SK-N-SH treated with all-trans-retinoic acid at 6 μM for 48 hours (cell line): Measurements from ENCODE around the gene SAMSN1.

Experiments
- ARNTL ChIP-seq: fragments of 450-650 bp; formaldehyde crosslinking; IDR thresholded peaks from 2 replicates; pipeline ENCODE4 v1.5.0; 2020; ENCODE audit warnings: low read depth, mild to moderate bottlenecking, moderate library complexity, borderline replicate concordance
- BACH2 ChIP-seq: fragments of 250-450 bp; sonication (Bioruptor Pico); IDR thresholded peaks from 2 replicates; pipeline ENCODE4 v1.9.0; 2021; ENCODE audit warnings: mild to moderate bottlenecking, borderline replicate concordance
- CREB5 ChIP-seq: fragments of 250-450 bp; sonication (Bioruptor Pico); IDR thresholded peaks from 2 replicates; pipeline ENCODE4 v1.5.1; 2020; ENCODE audit warnings: low read depth, mild to moderate bottlenecking, moderate library complexity
- CSRNP3 ChIP-seq: fragments of 250-450 bp; sonication (Bioruptor Pico); IDR thresholded peaks from 2 replicates; pipeline ENCODE4 v1.5.1; 2021; ENCODE audit warnings: mild to moderate bottlenecking, moderate library complexity
- ESRRG ChIP-seq: fragments of 250-450 bp; sonication (Bioruptor Pico); IDR thresholded peaks from 2 replicates; pipeline ENCODE4 v1.6.1; 2021; ENCODE audit warnings: mild to moderate bottlenecking
- GLIS3 ChIP-seq: fragments of 250-450 bp; sonication (Bioruptor Pico); IDR thresholded peaks from 2 replicates; pipeline ENCODE4 v1.5.0; 2020; ENCODE audit warnings: mild to moderate bottlenecking, moderate library complexity
- ISL1 ChIP-seq: fragments of 250-450 bp; sonication (Bioruptor Pico); IDR thresholded peaks from 2 replicates; pipeline ENCODE4 v2.1.2; 2022; ENCODE audit warnings: mild to moderate bottlenecking, moderate library complexity
- PATZ1 ChIP-seq: fragments of 250-450 bp; sonication (Bioruptor Pico); IDR thresholded peaks from 2 replicates; pipeline ENCODE4 v1.8.0; 2020; ENCODE audit warnings: mild to moderate bottlenecking, moderate library complexity, borderline replicate concordance
- POU6F1 ChIP-seq: fragments of 250-450 bp; sonication (Bioruptor Pico); IDR thresholded peaks from 2 replicates; pipeline ENCODE4 v1.8.0; 2021; ENCODE audit warnings: low read depth, mild to moderate bottlenecking, moderate library complexity, borderline replicate concordance
- TSHZ2 ChIP-seq: fragments of 250-450 bp; sonication (Bioruptor Pico); IDR thresholded peaks from 2 replicates; pipeline ENCODE4 v1.5.0; 2020; ENCODE audit warnings: mild to moderate bottlenecking, moderate library complexity
- ZFP3 ChIP-seq: fragments of 250-450 bp; sonication (Bioruptor Pico); IDR thresholded peaks from 2 replicates; pipeline ENCODE4 v1.5.0; 2020; ENCODE audit warnings: mild to moderate bottlenecking, moderate library complexity
- ZFP30 ChIP-seq: fragments of 450-650 bp; formaldehyde crosslinking; IDR thresholded peaks from 2 replicates; pipeline ENCODE4 v1.5.0; 2022; ENCODE audit warnings: mild to moderate bottlenecking, moderate library complexity

- TF ChIP-seq ESRRG (CRISPR knock-in tag) (no peak), CREB5 (CRISPR knock-in tag) (no peak), TSHZ2 (CRISPR knock-in tag) (no peak), CSRNP3 (CRISPR knock-in tag) (no peak), ZFP3 (CRISPR knock-in tag) (no peak), BACH2 (CRISPR knock-in tag) (no peak), PATZ1 (CRISPR knock-in tag) (no peak), ISL1 (CRISPR knock-in tag) (no peak), GLIS3 (CRISPR knock-in tag) (no peak), POU6F1 (CRISPR knock-in tag) (no peak), ARNTL (CRISPR knock-in tag) (no peak), ZFP30 (CRISPR knock-in tag) (no peak)
These were observed 89.2 kb downstream of the SAMSN1 start for GRCh38 chr21:14456911-14457310.
